NCI-H69 (cell line): ENCODE data around the gene ORM1.
"Not testable (repeated sequence)": the region's sequence is repeated elsewhere in the genome, so short reads cannot be mapped to it uniquely, and the experiment has no call there.

Experiments used
- DNase-seq: peaks from one replicate; lab custom pipeline; 2025; lab: John Stamatoyannopoulos, UW

The ORM1 gene

GRCh38 chr9:114322831-114323531 is at the start of gene ORM1:
Gene ORM1 (plus strand): TSS chr9:114323098. CDS start chr9:114323134, 36 bp downstream.
- not testable (repeated sequence) for DNase-seq

GRCh38 chr9:114273461-114273881 is 49.4 kb upstream of the ORM1 start:
- no peak for DNase-seq

- DNase-seq = no peak
Observed at GRCh38 chr9:114274217-114274616, 48.7 kb upstream of the ORM1 start.

- DNase-seq = peak; percentile 42
Observed at GRCh38 chr9:114275246-114276004, 47.5 kb upstream of the ORM1 start.

DNA sequence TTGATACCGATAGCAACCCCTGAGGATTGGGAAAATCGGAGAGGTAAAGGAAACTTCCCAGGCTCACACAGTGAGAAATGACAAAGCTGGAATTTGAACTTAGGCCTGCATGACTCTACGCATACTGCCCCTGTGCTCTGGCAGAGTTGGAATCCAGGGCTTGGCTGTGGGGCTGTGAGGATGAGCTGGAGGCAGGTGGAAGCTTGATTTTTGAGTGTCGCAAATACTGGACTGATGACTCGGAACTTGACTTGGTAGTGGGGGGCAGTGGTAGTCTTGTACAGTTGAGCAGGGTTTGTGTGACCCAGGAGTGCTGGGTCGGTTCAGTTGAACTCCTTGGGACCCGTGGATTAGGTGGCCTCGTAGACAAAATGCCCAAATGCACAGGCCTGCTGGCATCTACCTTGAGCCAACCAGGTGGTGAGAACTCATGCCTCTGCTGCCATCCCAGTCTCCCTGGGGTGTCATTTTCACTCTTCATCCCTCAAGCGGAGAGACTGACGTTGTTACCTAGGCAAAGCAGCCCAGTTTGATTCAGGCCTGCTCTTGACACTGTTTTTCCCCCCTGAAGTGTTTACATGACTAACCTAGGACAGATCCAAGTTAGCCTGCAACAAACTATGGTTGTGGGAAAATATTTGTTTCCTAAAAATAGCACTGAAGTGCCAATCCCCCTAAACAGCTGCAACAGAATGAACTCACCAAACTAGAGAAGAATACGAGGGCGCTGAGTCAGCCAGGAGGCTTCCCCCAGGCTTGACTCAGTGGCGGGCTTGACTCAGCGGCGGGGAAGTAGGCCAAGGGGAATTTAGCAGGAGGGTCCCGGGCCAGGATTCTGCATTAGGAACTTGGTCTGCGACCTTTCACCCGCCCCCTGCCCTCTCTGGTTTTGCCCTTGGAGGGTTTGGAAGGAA is 45.7 kb upstream of the ORM1 start:
- DNase-seq = no peak

DNA sequence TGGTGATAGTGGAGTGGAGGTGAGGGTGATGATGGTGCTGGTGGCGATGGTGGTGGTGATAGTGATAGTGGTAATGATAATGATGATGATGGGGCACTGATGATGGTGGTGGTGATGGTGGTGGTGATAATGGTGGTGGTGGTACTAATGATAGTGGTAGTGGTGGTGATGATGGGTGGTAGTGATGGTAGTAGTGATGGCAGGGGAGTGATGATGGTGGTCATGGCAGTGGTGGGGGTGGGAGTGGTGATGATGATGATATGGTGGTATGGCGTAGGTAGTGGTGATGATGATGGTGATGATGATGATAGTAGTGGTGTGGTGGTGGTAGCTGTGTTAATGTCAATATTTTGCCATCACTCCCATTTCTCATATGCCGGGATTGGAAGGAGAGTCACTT is 44.5 kb upstream of the ORM1 start:
- DNase-seq = no peak

DNA sequence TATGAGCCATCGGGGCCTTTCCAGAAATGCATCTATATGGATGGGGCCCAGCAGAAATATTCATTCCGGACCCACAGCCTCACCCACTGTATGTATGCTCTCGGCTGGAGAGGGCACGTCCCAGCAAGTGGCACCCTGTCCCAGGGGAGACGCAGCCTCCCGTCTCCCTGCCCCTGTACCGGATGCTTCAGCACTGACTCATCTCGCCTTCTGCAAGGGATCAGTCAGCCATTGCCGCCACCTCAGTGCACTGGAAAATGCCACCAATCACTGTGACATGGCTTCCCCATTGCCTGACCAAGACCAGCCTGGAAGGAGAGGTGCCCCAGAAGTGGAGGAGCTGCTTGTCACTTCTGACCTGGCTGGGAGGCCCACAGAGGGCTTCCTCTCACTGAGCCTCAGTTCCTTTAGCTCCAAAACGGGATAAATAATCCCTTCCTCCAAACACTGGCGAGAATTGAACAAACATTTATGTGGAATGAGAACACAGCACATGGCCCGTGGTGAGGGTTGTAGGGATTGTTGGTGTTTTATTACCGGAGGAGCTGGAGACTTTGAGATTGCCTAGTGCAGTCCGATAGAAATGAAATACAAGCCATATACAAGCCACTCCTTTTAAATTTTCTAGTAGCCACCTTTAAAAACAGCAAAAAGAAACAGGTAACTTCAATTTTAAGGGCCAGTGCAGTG is 43.9 kb upstream of the ORM1 start:
- no peak for DNase-seq

DNA sequence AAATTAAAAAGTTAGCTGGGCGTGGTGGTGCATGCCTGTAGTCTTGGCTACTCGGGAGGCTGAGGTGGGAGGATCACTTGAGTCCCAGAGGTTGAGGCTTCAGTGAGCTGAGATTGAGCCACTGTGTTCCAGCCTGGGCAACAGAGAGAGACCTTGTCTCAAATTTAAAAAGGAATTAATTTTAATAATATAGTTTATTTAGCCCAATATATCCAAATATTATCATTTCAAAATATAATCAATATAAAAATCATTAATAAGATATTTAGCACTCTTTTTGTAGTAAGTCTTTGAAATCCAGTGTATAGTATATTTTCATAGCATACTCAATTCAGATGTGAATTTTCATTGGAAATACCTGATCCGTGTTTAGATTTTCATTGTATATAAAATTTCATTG is 43.2 kb upstream of the ORM1 start:
- no peak for DNase-seq

DNA sequence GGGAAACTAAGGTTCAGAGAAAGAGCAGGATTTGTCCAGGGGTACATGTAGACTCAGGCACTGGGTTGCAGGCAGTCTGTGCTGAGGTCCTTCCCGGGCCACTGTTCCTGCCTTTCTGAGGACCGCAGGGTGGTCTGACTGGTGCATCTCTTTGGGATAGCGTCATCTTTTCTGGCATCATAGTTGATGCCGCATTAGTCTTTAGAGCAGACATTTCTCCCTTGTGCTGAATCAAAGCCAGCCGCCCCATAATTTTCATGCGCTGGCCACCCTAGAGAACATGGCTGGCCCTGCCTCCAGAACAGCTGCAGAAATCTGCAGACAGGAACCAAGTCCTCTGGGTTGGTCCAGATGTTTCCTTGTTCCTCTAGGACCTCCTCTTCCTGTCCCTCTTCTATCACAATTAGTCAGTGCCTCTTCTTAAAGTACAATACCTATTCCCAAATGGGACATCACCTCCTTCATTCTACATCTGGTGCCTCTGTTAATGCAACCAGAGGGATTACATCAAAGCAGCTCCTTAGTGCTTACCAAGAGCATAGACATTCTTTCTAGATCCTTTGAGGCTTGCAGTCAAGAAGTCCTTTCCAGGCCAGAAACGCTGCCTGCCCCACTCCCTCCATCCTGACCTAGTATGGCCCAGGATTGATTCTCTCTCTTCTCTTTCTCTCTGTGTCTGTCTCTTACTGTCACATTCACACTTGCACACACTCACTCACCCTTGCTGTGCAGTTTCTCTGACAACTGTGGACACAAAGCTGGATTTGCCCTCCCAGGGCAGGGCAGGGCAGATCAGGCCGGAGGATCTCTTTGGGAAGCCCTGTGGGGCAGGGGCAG is 42.0 kb upstream of the ORM1 start:
- DNase-seq = no peak

DNA sequence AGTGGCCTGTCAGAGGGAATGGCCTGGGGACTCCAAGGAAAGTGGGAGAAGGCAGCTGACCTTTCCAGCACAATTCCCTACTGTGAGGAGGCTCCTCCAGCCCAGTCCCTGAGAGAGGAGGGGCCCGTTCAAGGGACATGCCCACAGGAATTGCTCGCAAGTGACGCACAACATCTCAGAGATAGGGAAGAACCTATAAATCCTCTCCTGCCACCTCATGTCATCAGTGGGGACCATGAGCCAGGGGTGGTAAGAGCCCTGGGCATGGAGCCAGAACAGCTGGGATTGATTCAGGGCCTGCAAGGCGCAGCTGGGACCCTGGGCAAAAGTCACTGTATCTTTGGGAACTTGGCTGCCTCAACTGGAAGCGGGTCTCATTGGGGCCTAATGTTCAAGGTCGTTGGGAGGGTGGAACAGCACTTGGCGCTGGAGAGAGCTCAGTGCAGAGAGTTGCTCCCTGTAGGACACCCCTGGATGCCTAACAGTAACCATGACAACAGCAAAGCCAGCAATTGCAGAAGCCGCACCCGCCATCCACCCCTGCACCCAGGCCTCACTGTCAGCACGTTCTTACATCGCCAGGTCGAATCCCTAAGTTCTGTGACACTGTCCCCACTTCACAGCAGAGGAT is 41.3 kb upstream of the ORM1 start:
- DNase-seq = peak; percentile 39

GRCh38 chr9:114282104-114282485 is 40.8 kb upstream of the ORM1 start:
- no peak for DNase-seq

DNA sequence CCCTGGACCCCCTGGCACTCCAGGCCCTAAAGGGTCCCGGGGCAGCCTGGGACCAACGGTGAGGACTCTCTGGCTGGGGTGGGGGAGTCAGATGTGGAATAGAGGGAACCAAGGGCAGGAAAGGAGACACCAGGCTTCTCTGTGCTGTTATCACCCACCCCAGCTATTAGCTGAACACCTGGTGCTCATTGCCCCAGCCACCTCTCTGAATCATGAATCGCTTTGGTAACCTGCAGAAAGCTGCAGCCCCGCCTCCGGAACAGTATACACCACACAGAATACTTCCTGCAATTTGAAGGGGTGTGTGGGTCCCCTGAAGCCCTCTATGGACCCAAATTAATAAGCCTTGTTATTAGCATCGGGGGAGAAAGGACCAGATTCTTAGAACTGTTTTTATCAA is 40.4 kb upstream of the ORM1 start:
- DNase-seq = peak; percentile 72

- DNase-seq = peak; percentile 61
Observed at GRCh38 chr9:114282926-114283325, 40.0 kb upstream of the ORM1 start.

GRCh38 chr9:114283551-114284111 is 39.3 kb upstream of the ORM1 start:
- DNase-seq = peak; percentile 56

- DNase-seq = no peak
Observed at GRCh38 chr9:114284316-114285060, 38.4 kb upstream of the ORM1 start.

GRCh38 chr9:114285166-114285867 is 37.6 kb upstream of the ORM1 start:
- DNase-seq = no peak

- DNase-seq = no peak
Observed at GRCh38 chr9:114286146-114286679, 36.7 kb upstream of the ORM1 start.

GRCh38 chr9:114287001-114287762 is 35.7 kb upstream of the ORM1 start:
- DNase-seq = peak; percentile 90
